ENCODE results near the gene ISLR.

The ISLR gene

DNA sequence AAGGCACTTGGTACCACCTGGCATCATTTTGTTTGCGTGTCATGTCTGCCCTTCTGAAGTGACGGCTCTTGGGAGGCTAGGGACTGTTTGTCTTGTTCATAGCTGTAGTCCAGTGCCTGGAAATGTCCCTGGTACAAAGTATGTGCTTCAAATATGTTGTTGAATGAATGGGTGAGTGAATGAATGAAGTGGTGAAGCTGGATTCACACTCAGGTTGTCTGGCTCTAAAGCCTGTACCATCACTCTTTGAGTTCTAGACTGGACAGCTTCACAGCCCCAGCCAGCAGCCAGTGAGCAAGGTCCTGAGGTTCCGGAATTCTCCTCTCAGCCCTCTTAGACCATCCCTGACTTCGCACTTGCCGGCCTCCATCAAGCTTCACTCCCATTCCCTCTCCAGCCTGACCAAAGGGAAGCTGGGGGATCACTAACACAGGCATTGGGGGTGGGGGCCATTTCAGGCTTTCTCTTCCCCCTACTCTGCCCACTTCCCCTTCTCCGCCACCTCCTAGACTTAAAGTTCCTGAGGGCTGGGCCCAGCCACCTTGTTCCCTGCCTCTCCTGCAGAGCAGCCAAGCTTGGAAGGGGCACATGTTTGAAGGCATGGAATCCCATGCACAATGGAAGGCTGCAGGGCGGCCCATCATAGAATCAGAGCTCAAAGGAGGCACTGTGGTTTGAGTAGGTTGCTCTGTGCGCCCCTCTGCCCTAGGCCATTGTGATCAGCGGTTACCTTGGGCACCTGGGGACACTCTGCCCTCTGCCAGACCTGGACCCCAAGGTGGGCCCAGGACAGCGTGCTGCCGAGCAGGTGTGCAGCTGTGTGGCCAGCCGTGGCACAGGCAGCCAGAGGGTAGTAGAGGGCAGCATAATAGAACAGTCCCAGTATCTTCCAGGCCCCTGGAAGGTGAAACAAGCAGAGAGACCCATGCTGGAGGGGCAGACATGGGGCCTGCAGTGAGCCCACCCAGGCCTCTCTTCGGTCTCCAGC is 21.4 kb downstream of the ISLR start:
- TF ChIP-seq, protein P1, sequence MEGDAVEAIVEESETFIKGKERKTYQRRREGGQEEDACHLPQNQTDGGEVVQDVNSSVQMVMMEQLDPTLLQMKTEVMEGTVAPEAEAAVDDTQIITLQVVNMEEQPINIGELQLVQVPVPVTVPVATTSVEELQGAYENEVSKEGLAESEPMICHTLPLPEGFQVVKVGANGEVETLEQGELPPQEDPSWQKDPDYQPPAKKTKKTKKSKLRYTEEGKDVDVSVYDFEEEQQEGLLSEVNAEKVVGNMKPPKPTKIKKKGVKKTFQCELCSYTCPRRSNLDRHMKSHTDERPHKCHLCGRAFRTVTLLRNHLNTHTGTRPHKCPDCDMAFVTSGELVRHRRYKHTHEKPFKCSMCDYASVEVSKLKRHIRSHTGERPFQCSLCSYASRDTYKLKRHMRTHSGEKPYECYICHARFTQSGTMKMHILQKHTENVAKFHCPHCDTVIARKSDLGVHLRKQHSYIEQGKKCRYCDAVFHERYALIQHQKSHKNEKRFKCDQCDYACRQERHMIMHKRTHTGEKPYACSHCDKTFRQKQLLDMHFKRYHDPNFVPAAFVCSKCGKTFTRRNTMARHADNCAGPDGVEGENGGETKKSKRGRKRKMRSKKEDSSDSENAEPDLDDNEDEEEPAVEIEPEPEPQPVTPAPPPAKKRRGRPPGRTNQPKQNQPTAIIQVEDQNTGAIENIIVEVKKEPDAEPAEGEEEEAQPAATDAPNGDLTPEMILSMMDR (conservative IDR thresholded peaks at IDR 0.05), result no peak
- H3K27ac ChIP-seq, result no peak overlapping the region

DNA sequence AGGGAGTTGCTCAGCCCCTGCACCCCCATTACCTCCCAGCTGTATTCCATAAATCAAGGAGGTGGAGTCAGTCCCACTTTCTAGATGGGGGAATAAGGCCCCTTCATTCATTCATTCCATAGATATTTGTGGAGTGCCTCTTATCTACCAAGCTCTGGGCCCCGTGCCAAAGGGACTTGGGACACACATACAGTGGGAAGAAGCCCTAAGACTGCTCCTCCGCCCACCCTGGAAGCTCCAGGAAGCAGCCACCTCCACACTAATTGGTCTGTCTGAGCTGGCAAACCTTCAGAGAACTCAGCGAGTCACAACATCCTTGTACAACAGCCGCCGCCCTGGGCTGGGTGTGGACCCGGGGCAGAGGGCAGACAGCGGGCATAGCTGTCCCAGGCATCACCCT is 22.7 kb downstream of the ISLR start:
- no peak overlapping the region for H3K27ac ChIP-seq

DNA sequence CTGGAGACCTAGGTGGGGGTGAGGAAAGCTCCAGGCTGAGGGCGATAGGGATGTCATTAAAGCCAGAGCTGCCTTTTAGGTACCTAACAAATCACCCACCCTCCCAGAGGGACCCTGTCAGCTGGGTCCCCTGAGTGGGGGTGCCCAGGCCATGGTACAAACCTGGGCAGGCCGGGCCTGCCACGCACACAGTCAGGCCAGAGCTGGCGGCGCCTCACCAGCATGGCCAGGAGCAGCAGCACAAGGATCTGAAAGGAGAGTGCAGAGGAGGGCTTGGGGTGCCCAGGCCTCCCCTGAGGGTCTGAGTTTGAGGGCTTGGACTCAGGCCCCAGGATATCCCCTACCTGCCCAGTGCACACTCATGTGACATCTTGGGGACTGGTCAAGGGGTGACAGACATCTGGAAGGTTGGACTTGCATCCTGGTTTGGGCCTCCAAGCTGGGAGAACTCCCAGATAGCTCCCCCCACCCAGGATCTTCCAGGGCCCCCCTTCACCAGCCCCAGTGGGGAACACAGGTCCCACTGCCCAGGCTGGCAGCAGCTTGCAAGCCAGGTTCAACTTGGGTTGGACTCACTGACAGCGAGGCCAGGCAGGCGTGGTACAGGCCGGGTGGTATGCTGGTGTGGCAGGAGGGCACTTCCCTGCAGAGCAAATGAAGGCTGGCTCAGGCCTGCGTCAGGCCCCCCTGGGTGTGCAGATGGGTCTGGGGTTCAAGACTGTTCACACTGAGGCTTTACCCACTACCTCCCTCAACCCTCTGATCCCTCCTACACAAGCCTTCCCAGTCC is 23.9 kb downstream of the ISLR start:
- no peak overlapping the region for H3K27ac ChIP-seq
- TF ChIP-seq, protein P1 (conservative IDR thresholded peaks at IDR 0.05), result no peak

More for the DNA sequence above, 22.7 kb downstream of the ISLR start:
- TF ChIP-seq, protein P1 (conservative IDR thresholded peaks at IDR 0.05), result no peak

DNA sequence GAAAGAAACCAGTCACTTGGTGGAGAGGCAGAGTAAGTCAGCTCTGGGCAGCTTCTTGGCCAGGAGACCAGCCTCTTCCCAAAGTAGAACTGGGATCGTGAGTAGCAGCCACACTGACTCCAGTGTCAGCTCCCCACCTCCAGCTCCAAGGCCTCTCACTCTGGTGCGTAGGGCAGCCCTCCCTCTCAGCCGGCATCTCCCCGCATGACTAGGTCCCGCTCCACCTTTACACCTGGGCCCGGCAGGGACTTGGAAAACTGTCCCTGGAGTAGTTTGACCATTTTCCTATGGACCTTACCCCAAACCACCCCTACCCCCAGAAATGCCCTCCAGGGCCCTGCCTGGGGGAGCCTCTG is 25.8 kb downstream of the ISLR start:
- TF ChIP-seq, protein P1 (conservative IDR thresholded peaks at IDR 0.05), result no peak
- H3K27ac ChIP-seq, result no peak overlapping the region

DNA sequence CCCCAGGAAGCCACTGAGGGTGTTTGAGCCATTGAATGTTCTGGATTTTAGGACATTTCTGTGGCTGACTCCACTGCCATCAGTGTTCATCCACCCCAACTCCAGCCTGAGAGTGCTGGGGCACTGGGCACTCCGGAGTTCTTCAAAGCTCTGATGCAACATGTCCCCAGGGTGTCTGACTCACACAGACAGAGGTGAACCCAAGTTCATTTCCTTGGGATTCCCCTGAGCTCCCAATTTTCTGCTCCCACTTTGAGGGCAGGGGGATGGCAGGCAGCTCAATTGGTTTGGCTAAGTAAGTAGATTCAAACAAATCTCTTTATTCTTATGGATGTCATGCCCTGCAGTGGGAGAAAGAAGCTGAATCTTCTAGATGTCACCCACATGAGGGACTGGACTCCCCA is 26.9 kb downstream of the ISLR start:
- no peak overlapping the region for H3K27ac ChIP-seq
- TF ChIP-seq, protein P1 (conservative IDR thresholded peaks at IDR 0.05), result no peak

DNA sequence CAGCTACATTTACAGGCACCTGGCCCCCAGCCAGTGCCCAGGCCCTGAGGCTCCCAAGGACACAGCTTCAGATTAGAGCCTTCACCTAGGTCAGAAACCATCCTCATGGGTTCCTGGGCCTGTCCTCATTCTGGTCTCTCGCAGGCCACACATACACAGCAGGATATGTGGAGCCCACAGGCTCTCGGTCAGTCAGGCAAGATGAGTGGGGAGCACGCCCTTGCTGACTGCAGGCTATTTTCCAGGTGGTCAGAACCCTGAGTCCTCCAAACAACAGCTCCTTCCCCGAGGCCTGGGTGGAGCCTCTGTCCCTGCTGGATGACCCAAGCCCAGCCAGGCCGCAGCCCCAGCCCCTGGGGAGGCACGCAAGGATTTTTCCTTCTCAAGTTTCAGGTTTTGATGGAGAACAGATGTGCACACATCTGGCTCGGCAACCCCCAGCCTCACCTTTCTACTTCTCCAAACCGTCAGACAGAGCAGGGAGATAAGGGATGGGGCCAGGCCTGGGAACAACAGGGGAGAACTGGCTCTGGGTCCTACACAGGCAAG is 27.4 kb downstream of the ISLR start:
- H3K27ac ChIP-seq, result no peak overlapping the region

More for the DNA sequence above, 27.4 kb downstream of the ISLR start:
- TF ChIP-seq, protein P1 (conservative IDR thresholded peaks at IDR 0.05), result no peak

Data from VCaP (cell line).